Raji (cell line): ENCODE data around the gene PIEZO2.

ENCODE experiments used
- POLR2A ChIP-seq: IDR thresholded peaks from 2 replicates; pipeline ENCODE4 v1.6.1; 2011; ENCODE audit warnings: low read depth, low read length, control low read depth; ENCODE audit not compliant: insufficient read depth

Gene PIEZO2

GRCh38 chr18:11035376-11035775 lies 114.0 kb downstream of the PIEZO2 start:
- TF ChIP-seq POLR2A, result no peak

GRCh38 chr18:11034884-11035283 lies 114.5 kb downstream of the PIEZO2 start:
- no peak for TF ChIP-seq POLR2A

- no peak for TF ChIP-seq POLR2A
Observed at GRCh38 chr18:11033503-11033902, 115.9 kb downstream of the PIEZO2 start.

- TF ChIP-seq POLR2A, result no peak
Observed at GRCh38 chr18:11031966-11032365, 117.4 kb downstream of the PIEZO2 start.

GRCh38 chr18:11029021-11029420 lies 120.3 kb downstream of the PIEZO2 start:
- TF ChIP-seq POLR2A, result no peak

GRCh38 chr18:11027862-11028261 lies 121.5 kb downstream of the PIEZO2 start:
- TF ChIP-seq POLR2A, result no peak

- TF ChIP-seq POLR2A, result no peak
Observed at GRCh38 chr18:11025671-11026070, 123.7 kb downstream of the PIEZO2 start.

- no peak for TF ChIP-seq POLR2A
Observed at GRCh38 chr18:11024928-11025669, 124.3 kb downstream of the PIEZO2 start.

GRCh38 chr18:11021477-11021876 lies 127.9 kb downstream of the PIEZO2 start:
- no peak for TF ChIP-seq POLR2A

GRCh38 chr18:11020877-11021414 lies 128.4 kb downstream of the PIEZO2 start:
- no peak for TF ChIP-seq POLR2A

- TF ChIP-seq POLR2A, result no peak
Observed at GRCh38 chr18:11020161-11020853, 129.1 kb downstream of the PIEZO2 start.

- no peak for TF ChIP-seq POLR2A
Observed at GRCh38 chr18:11019295-11020105, 129.9 kb downstream of the PIEZO2 start.

GRCh38 chr18:11009869-11010268 lies 139.5 kb downstream of the PIEZO2 start:
- no peak for TF ChIP-seq POLR2A

GRCh38 chr18:11009147-11009546 lies 140.2 kb downstream of the PIEZO2 start:
- TF ChIP-seq POLR2A, result no peak

- no peak for TF ChIP-seq POLR2A
Observed at GRCh38 chr18:11008505-11008904, 140.9 kb downstream of the PIEZO2 start.

- TF ChIP-seq POLR2A, result no peak
Observed at GRCh38 chr18:11005528-11005927, 143.8 kb downstream of the PIEZO2 start.

- TF ChIP-seq POLR2A, result no peak
Observed at GRCh38 chr18:11004951-11005350, 144.4 kb downstream of the PIEZO2 start.
